Activated naive CD8-positive, alpha-beta T cell treated with anti-CD3 and anti-CD28 coated beads, Interleukin-2, amount 50 U/mL, for 16 hours (primary cell): ENCODE data around the gene USP47.

Experiments used
- DNase-seq: peaks from one replicate; pipeline ENCODE4 v3.0.0-alpha.2; 2020; ENCODE audit warnings: low read depth, low spot score

Gene USP47

DNA sequence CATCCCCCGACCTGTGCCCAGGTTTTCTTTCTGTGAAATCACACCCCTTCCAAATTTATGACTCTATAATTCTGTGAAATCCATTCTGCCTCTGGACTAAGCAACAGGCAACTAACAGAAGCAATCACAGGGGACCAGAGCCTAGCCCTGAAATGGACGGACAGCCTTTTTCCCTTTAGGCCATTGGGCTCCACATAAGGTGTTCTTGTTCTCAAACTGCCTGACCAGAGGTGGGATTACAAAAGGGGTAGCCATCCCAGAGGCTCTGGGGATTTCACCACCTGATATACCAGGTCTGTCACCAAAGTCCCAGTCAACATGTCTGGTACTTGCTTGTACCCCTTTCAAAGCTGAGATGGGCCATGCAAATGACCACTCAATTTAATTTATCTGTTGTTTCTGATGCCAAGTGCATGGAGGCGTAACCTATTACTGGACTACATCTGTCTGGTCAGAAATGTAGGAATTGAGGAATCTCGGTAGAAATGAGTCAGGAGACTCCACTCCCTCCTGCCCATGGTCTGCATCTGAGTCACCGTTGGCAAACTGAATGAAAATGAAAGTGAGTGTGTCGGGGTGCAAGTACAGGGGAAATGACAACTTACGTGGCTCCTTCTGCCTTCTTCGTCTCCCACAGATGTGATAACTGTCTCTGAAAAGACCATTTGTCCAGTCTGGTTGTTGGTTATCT lies 156.5 kb downstream of the USP47 start:
- DNase-seq: no peak

DNA sequence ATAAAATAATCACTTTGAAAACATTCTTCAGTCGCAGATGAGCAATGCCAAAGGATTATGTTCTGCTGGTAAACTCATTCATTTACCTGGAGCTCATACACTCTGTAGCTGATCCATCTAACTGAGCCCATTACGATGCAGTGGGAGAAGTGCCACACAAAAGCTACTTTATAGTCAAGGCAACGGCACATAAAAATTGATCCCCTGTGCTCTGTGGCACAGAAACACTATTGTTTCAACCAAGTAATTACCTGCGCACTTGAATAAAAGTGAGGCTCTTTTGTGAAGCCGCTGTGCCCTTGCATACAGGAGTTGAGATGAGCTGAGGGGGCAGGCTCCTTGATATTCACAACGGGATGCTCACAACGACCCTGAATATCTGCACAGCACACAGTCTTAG lies 159.4 kb downstream of the USP47 start:
- no peak for DNase-seq

DNA sequence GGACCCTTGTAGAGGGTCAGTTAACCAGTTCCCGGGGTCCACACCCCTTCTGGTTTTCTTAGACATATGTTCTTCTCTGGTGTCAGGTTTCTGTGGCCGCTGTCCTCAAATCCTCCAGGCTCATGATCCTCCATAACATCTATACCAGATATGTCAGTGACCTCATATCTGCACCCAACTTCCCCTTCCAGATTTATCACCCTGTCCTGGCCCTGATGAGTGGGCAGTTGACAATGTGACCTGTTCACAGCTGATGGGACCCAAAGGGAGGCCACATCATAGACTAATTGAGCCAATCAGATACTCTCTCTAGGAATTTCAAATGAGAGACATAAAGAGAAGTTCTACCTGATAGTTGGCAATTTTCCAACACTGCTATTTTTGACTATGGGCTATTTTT lies 161.6 kb downstream of the USP47 start:
- DNase-seq: no peak

DNA sequence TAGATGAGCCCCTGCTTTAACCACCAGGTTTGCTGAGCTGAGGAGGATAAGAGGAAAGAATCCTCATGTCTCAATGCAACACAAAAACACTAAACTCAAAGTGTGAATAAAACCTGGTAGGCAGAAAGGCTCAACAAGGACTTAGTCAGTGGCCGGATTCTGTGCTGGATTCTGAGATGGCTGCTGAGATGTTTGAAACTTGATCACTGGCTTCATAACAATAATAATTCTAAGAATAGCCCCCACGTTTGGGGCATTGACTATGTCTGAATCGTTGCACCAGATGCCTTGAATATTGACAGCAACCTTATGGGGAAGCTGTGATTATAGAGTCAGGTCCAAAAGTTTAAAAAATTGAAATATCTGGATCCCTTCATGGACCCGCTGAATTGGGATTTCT lies 162.0 kb downstream of the USP47 start:
- no peak for DNase-seq

DNA sequence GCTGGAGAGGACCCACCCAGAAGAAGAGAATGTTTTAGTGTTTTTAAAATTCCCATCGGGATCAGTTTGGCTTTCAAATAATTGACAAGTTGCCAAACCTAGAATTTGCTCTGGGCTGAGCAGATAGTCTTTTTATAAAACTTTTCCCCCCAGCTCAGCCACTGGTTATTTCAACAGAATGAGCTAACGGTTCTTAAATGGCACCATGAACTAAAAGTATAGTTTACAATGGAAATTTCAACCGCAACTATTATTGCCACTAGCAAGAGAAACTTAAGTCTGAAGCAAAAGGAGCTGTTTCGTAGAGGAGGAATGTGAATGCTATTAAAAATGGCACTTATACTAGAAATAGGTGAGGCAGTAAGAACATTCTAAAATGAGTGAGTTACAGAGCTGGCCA lies 163.3 kb downstream of the USP47 start:
- no peak for DNase-seq

DNA sequence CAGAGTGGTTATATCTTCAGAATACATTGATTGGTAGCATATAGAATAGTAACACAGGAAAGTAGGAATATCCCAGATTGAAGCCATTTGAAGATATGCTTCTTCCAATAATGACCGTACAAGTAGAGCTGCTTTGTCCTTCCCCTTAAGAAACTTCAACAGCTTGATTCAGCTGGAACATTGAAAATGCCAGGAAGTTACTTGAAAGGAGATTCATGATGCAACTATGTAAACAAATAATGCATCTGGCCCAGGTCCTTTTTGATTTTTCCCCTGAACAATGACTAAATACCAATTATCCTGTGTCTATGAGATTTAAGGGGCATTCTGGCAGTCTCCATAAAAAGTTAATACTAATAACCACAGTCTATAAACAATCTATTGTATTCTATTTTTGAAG lies 163.7 kb downstream of the USP47 start:
- DNase-seq: no peak

DNA sequence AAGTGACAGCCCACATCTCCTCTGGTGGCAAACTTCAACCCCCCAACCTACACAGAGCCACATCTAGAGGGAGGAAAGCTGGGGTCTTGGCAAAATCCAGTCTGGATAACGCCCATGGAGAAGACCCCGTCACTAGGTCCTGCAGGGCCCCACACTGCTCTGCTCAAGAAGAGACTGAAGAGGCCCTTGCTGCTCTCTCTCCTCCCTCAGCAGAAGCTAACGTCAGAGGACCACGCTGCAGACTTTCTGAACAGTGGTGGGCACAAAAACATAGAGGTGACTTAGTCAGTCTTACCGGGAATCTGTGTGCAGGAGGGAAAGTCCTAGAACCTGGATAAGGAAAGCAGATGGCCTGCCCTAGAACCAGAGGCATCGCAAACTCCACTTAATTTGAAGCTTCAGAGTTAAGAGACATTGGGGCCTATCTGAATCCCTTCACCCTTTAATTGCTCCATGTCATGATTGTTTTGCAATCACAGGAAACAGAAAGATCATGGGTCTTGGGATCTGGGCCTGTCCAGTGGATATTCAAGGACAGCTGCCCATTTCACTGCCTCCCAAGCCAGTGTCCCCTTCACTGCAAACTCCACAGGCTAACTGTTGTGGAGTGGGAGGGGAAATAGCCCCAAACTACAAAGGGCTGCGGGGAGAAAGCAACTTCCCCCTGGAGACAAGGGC lies 164.9 kb downstream of the USP47 start:
- DNase-seq: no peak

DNA sequence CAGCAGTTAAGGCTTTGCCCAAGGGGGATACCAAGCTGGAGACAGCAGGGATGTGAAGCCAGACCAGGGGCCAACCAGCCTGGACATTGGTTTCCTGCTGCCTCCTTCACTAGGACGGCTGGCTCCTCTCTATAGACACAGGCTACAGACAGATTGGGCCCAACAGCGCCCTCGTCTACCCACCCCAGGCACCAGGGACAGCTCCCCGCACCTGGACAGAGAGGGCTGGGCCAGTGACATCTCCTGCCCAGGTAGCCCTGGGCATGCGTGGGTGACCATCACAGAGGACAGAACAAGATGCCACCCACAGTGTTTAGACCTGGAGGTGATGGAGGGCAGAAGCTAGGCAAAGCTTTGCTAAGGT lies 165.4 kb downstream of the USP47 start:
- DNase-seq: no peak

DNA sequence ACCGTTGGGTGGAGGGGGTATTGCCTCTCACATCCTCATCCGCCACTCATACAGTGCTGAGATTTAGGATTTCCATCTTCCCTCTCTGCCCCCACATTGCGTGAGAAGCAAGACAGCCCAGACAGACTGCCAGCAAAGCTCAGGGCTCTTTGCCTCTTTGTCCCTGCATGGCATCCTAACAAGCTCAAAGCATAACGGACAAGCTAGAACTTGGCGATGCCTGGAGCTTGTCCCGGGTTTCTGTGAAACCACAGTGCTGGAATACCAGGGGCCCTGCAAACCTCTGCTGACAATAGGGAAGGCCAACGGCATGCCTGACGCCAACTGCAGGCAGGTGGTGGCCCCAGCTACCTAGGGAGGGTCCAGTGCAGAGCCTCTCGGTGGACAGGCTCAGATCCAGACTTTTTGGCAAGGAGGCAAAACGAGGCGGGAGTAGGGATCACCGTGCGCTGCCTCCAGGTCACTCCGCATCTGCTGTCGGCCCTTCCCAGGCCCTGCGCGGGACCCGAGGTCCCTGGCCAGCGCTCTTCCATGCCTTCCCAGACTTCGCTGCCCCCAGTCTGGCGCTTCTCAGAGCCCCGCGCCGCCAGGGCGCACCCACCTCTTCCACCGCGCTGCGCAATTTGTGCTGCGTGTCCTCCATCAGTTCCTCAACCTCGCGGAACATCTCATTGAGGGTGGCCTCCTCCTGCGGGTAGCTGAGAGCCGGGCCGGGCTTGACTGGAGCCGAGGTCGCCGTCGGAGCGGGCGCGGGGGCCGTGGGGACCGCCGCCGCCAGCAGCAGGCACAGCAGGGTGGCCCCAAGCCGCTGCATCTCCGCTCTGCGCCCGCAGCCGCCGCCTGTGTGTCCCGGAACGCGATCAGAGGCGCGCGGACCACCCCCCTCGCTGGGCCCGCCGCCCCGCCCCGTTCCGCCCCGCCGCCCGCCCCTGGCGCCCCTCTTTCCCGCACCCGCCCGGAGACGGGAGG lies 166.3 kb downstream of the USP47 start, which contains the start of gene DKK3:
DKK3 (minus strand) TSS at position 858 of the 969 bp plus-strand sequence; CDS start at position 814, 44 bp downstream.
- no peak for DNase-seq
